GM12878 (cell line): ENCODE data around the gene ASCC1. TPM values are rescaled to one million over a fixed set of nuclear protein-coding genes. Genes with fewer than 3 reads are reported as not detected.

ENCODE experiments used
- BHLHE40 ChIP-seq, 2 experiments: fragments of 450-650 bp in 1 of 2; IDR thresholded peaks; 2 replicates each; pipeline ENCODE4 v1.6.1; 2011 to 2017; ENCODE audit warnings: low read depth in 2 of 2, borderline replicate concordance in 1 of 2, improper control_type of control experiment in 1 of 2, low read length in 1 of 2, mild to moderate bottlenecking in 1 of 2
- CHD2 ChIP-seq: IDR thresholded peaks from 2 replicates; pipeline ENCODE4 v1.6.1; 2011; ENCODE audit warnings: low read depth, low read length, improper control_type of control experiment, borderline replicate concordance
- CREM ChIP-seq: IDR thresholded peaks from 2 replicates; pipeline ENCODE4 v1.6.1; 2014; ENCODE audit warnings: antibody characterized with exemption, low read depth
- EGR1 ChIP-seq, 2 experiments: IDR thresholded peaks; 1 replicate in 1 of 2; 2 replicates in 1 of 2; pipeline ENCODE4 v1.6.1; 2011 to 2012; ENCODE audit warnings: low read depth in 2 of 2, low read length in 2 of 2, borderline replicate concordance in 1 of 2, mild to moderate bottlenecking in 1 of 2, moderate library complexity in 1 of 2
- ESRRA ChIP-seq: IDR thresholded peaks from 2 replicates; pipeline ENCODE4 v1.6.1; 2012; ENCODE audit warnings: mild to moderate bottlenecking, low read length, improper control_type of control experiment
- FOXK2 ChIP-seq: fragments of 450-650 bp; IDR thresholded peaks from 2 replicates; pipeline ENCODE4 v1.6.1; 2017; ENCODE audit warnings: mild to moderate bottlenecking, moderate library complexity
- HDGF ChIP-seq: fragments of 450-650 bp; IDR thresholded peaks from 2 replicates; pipeline ENCODE4 v1.6.1; 2016; ENCODE audit warnings: antibody characterized with exemption
- JUND ChIP-seq: IDR thresholded peaks from 2 replicates; pipeline ENCODE4 v1.6.1; 2012; ENCODE audit warnings: low read depth, mild to moderate bottlenecking, low read length, improper control_type of control experiment, moderate library complexity
- KLF5 ChIP-seq: fragments of 450-650 bp; IDR thresholded peaks from 2 replicates; pipeline ENCODE4 v1.6.1; 2014; ENCODE audit warnings: mild to moderate bottlenecking; ENCODE audit not compliant: partially characterized antibody
- MYB ChIP-seq: fragments of 150-350 bp; IDR thresholded peaks from 2 replicates; pipeline ENCODE4 v1.6.1; 2014; ENCODE audit warnings: mild to moderate bottlenecking, low read depth, low read length, borderline replicate concordance
- NR2F1 ChIP-seq: fragments of 450-650 bp; conservative IDR thresholded peaks from 2 replicates; pipeline ENCODE4 v1.6.1; 2017; ENCODE audit warnings: mild to moderate bottlenecking
- NRF1 ChIP-seq: conservative IDR thresholded peaks from 2 replicates; pipeline ENCODE4 v1.6.1; 2011; ENCODE audit warnings: mild to moderate bottlenecking, low read depth, low read length, improper control_type of control experiment
- PML ChIP-seq: IDR thresholded peaks from 2 replicates; pipeline ENCODE4 v1.6.1; 2012; ENCODE audit warnings: low read length, inconsistent platforms
- POLR2A ChIP-seq: IDR thresholded peaks from 2 replicates; pipeline ENCODE4 v1.6.1; 2011; ENCODE audit warnings: low read depth, mild to moderate bottlenecking, low read length
- POLR2AphosphoS5 ChIP-seq: IDR thresholded peaks from 2 replicates; pipeline ENCODE4 v1.6.1; 2011; ENCODE audit warnings: mild to moderate bottlenecking, low read length, inconsistent platforms
- PRDM15 ChIP-seq: fragments of 450-650 bp; formaldehyde crosslinking; IDR thresholded peaks from 2 replicates; pipeline ENCODE4 v1.4.0; 2020; ENCODE audit warnings: mild to moderate bottlenecking, moderate library complexity
- RAD51 ChIP-seq: fragments of 450-650 bp; IDR thresholded peaks from 2 replicates; pipeline ENCODE4 v1.6.1; 2016; ENCODE audit warnings: moderate library complexity, mild to moderate bottlenecking, inconsistent platforms
- SMAD5 ChIP-seq: IDR thresholded peaks from 2 replicates; pipeline ENCODE4 v1.6.1; 2016; ENCODE audit warnings: antibody characterized with exemption, low read depth
- SMARCA5 ChIP-seq: fragments of 450-650 bp; IDR thresholded peaks from 2 replicates; pipeline ENCODE4 v1.6.1; 2017; ENCODE audit warnings: mild to moderate bottlenecking
- TAF1 ChIP-seq: IDR thresholded peaks from 2 replicates; pipeline ENCODE4 v1.6.1; 2011; ENCODE audit warnings: mild to moderate bottlenecking, low read depth, low read length, borderline replicate concordance
- TBL1XR1 ChIP-seq: IDR thresholded peaks from 2 replicates; pipeline ENCODE4 v1.6.1; 2012; ENCODE audit warnings: low read depth, low read length, improper control_type of control experiment
- ZNF217 ChIP-seq: fragments of 450-650 bp; IDR thresholded peaks from 2 replicates; pipeline ENCODE4 v1.6.1; 2017; ENCODE audit warnings: antibody characterized with exemption, mild to moderate bottlenecking
- polyA plus RNA-seq, 11 experiments: library from polyadenylated mRNA; depleted of rRNA in 4 of 11; unstranded in 6 of 11; stranded (reverse) in 5 of 11; fragments of >200 nt; fragmentation: Nextera tagmentation in 4 of 11; fragmentation: Illumina TruSeq in 1 of 11; extraction: Ambion mirVana in 4 of 11; extraction: Trizol in 1 of 11; gene quantifications; 1 replicate in 1 of 11; 2 replicates in 10 of 11; pipeline versions ENCODE4 v1.2.1 to v1.2.3, GENCODE V29; 2011 to 2016; ENCODE audit warnings: inconsistent platforms in 2 of 11, missing spikeins in 2 of 11, low read depth in 1 of 11
- total RNA-seq, 4 experiments: library from RNA; depleted of rRNA in 3 of 4; stranded (reverse); fragments of >200 nt in 3 of 4; fragmentation: Illumina TruSeq in 1 of 4; extraction: Trizol in 1 of 4; gene quantifications; 2 replicates each; pipeline versions ENCODE4 v1.2.1 to v1.2.3, GENCODE V29; 2013 to 2021
- TF ChIP-seq, protein P1 (sequence below): fragments of 450-650 bp; IDR thresholded peaks from 2 replicates; pipeline ENCODE4 v1.6.1; 2018; ENCODE audit warnings: borderline replicate concordance, mild to moderate bottlenecking; ENCODE audit not compliant: partially characterized antibody
- TF ChIP-seq, protein P2 (sequence below): IDR thresholded peaks from 2 replicates; pipeline ENCODE4 v1.6.1; 2012; ENCODE audit warnings: low read length, inconsistent platforms

ASCC1 gene
- total and polyA plus RNA-seq, 10 of the 15 experiments (the other 5 are each of a cell fraction or from before 2014, with no cell fraction given): 23.3 to 80.6 (median 42.8) TPM

- TF ChIP-seq CREM: peak; percentile 67; the same call in 1 of the 2 replicates
- TF ChIP-seq MYB: no peak
- TF ChIP-seq RAD51: no peak
- peak; percentile 78 for TF ChIP-seq CHD2
- TF ChIP-seq EGR1 (IDR thresholded peaks at IDR 0.05; ENCODE audit: borderline replicate concordance in 1 of 2, low read depth in 2 of 2, low read length in 2 of 2): peak; percentile 49 to 89; a peak in 2 of 3 replicates
- TF ChIP-seq FOXK2: no peak
- TF ChIP-seq NR2F1: peak; percentile 93
- peak; percentile 97 for TF ChIP-seq NRF1
- TF ChIP-seq JUND: peak; percentile 38; the same call in 1 of the 2 replicates
- peak; percentile 60 for TF ChIP-seq TAF1
- peak; percentile 97 for TF ChIP-seq POLR2A
- TF ChIP-seq SMARCA5: peak; percentile 83; the same call in 1 of the 2 replicates
- TF ChIP-seq, protein P1, sequence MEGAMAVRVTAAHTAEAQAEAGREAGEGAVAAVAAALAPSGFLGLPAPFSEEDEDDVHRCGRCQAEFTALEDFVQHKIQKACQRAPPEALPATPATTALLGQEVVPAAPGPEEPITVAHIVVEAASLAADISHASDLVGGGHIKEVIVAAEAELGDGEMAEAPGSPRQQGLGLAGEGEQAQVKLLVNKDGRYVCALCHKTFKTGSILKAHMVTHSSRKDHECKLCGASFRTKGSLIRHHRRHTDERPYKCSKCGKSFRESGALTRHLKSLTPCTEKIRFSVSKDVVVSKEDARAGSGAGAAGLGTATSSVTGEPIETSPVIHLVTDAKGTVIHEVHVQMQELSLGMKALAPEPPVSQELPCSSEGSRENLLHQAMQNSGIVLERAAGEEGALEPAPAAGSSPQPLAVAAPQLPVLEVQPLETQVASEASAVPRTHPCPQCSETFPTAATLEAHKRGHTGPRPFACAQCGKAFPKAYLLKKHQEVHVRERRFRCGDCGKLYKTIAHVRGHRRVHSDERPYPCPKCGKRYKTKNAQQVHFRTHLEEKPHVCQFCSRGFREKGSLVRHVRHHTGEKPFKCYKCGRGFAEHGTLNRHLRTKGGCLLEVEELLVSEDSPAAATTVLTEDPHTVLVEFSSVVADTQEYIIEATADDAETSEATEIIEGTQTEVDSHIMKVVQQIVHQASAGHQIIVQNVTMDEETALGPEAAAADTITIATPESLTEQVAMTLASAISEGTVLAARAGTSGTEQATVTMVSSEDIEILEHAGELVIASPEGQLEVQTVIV: no peak
- TF ChIP-seq PML: peak; percentile 96
- TF ChIP-seq ESRRA: no peak
- TF ChIP-seq HDGF: peak; percentile 77; the same call in 1 of the 2 replicates
- 0 out of 2 replicates have a peak, but pooled peaks have one; percentile 51 for TF ChIP-seq TBL1XR1
- TF ChIP-seq KLF5: peak; percentile 62
- TF ChIP-seq, protein P2, sequence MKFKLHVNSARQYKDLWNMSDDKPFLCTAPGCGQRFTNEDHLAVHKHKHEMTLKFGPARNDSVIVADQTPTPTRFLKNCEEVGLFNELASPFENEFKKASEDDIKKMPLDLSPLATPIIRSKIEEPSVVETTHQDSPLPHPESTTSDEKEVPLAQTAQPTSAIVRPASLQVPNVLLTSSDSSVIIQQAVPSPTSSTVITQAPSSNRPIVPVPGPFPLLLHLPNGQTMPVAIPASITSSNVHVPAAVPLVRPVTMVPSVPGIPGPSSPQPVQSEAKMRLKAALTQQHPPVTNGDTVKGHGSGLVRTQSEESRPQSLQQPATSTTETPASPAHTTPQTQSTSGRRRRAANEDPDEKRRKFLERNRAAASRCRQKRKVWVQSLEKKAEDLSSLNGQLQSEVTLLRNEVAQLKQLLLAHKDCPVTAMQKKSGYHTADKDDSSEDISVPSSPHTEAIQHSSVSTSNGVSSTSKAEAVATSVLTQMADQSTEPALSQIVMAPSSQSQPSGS: no peak
- TF ChIP-seq POLR2AphosphoS5: peak; percentile 90; the same call in 1 of the 2 replicates
- no peak for TF ChIP-seq ZNF217
- peak; percentile 16 to 81; a peak in 3 of 4 replicates for TF ChIP-seq BHLHE40 (IDR thresholded peaks at IDR 0.05; ENCODE audit: borderline replicate concordance in 1 of 2, low read depth in 2 of 2, low read length in 1 of 2)
- no peak for TF ChIP-seq PRDM15 (CRISPR knock-in tag)
- TF ChIP-seq SMAD5: peak; percentile 95
These were observed at the start of gene ASCC1, which contains the start of gene ANAPC16 (continued) for GRCh38 chr10:72215611-72216549.
